IMR-90 (cell line): ENCODE measurements around the gene ZFPM1. TPM values are rescaled to one million over a fixed set of nuclear protein-coding genes. Genes with fewer than 3 reads are reported as not detected.
A peak's percentile ranks its signal among the peaks of the same experiment; 100 is the strongest.

Experiments
- ATAC-seq: fragments of 200-7000 bp; cut with Tn5 transposase; 2 replicates; pipeline ENCODE4 v1.9.1; 2020; ENCODE audit warnings: low read depth, mild to moderate bottlenecking, moderate library complexity
- BruUV-seq: library from RNA; stranded (reverse); fragments of 400-500 nt; replicated peaks from 2 replicates; lab custom pipeline; 2021; lab: Mats Ljungman, UMichigan
- CTCF ChIA-PET: fragments of 300-600 bp; formaldehyde crosslinking; extraction: SDS; loops from one replicate; lab custom pipeline; 2021; ENCODE audit warnings: antibody characterized with exemption; lab: Yijun Ruan, JAX
- POLR2A ChIA-PET: fragments of 300-600 bp; sonication (Branson Sonifier 250); formaldehyde crosslinking; loops from one replicate; lab custom pipeline; 2022; ENCODE audit warnings: antibody characterized with exemption; ENCODE audit not compliant: unreplicated experiment; lab: Charles Lee
- DNase-seq: peaks from one replicate; pipeline ENCODE4 v3.0.0; 2013
- H2AFZ ChIP-seq: replicated peaks from 2 replicates; pipeline ENCODE3; 2013; ENCODE audit warnings: low read length, mild to moderate bottlenecking; ENCODE audit not compliant: poor library complexity
- H2AK5ac ChIP-seq: 2 replicates; pipeline ENCODE4 v1.6.1; 2013; ENCODE audit warnings: low read depth, low read length, inconsistent platforms
- H2AK9ac ChIP-seq: replicated peaks from 2 replicates; pipeline ENCODE3; 2013; ENCODE audit warnings: mild to moderate bottlenecking, low read depth, low read length, moderate library complexity; ENCODE audit not compliant: poor library complexity
- H2BK120ac ChIP-seq: 2 replicates; pipeline ENCODE4 v1.6.1; 2013; ENCODE audit warnings: low read depth, low read length, inconsistent platforms
- H2BK15ac ChIP-seq: 3 replicates; pipeline ENCODE4 v1.6.1; 2013; ENCODE audit warnings: low read depth, low read length, inconsistent platforms
- H2BK20ac ChIP-seq: 2 replicates; pipeline ENCODE4 v1.6.1; 2013; ENCODE audit warnings: low read depth, mild to moderate bottlenecking, inconsistent platforms, low read length, moderate library complexity
- H2BK5ac ChIP-seq: 2 replicates; pipeline ENCODE4 v1.6.1; 2013; ENCODE audit warnings: mild to moderate bottlenecking, low read depth, low read length, inconsistent platforms; ENCODE audit not compliant: poor library complexity, severe bottlenecking
- H3K14ac ChIP-seq: replicated peaks from 2 replicates; pipeline ENCODE4 v1.6.1; 2013; ENCODE audit warnings: low read depth, low read length, inconsistent platforms
- H3K18ac ChIP-seq: 2 replicates; pipeline ENCODE4 v1.6.1; 2013; ENCODE audit warnings: low read depth, low read length, control low read depth
- H3K23ac ChIP-seq: 2 replicates; pipeline ENCODE4 v1.6.1; 2013; ENCODE audit warnings: low read depth, low read length, inconsistent platforms
- H3K27ac ChIP-seq: 2 replicates; pipeline ENCODE4 v1.5.1; 2013; ENCODE audit warnings: mild to moderate bottlenecking, control low read depth, low read length; ENCODE audit not compliant: insufficient read depth
- H3K27me3 ChIP-seq: 2 replicates; pipeline ENCODE4 v1.6.1; 2013; ENCODE audit warnings: low read length; ENCODE audit not compliant: control insufficient read depth, insufficient read depth
- H3K36me3 ChIP-seq: 2 replicates; pipeline ENCODE4 v1.6.1; 2013; ENCODE audit warnings: low read length, mixed read lengths; ENCODE audit not compliant: control insufficient read depth, insufficient read depth
- H3K4ac ChIP-seq: 2 replicates; pipeline ENCODE4 v1.6.1; 2013; ENCODE audit warnings: low read depth, low read length, inconsistent platforms
- H3K4me1 ChIP-seq: 2 replicates; pipeline ENCODE4 v1.6.1; 2013; ENCODE audit warnings: low read length, mixed read lengths; ENCODE audit not compliant: control insufficient read depth, insufficient read depth
- H3K4me2 ChIP-seq: 2 replicates; pipeline ENCODE4 v1.6.1; 2013; ENCODE audit warnings: low read depth, mild to moderate bottlenecking, control low read depth, low read length, moderate library complexity
- H3K4me3 ChIP-seq: 2 replicates; pipeline ENCODE4 v1.5.1; 2013; ENCODE audit warnings: low read depth, mild to moderate bottlenecking, control low read depth, low read length, moderate library complexity; ENCODE audit not compliant: insufficient read depth
- H3K56ac ChIP-seq: 2 replicates; pipeline ENCODE4 v1.6.1; 2013; ENCODE audit warnings: low read length, inconsistent platforms; ENCODE audit not compliant: insufficient read depth; ENCODE audit errors: extremely low read depth
- H3K79me1 ChIP-seq, 2 experiments: 2 replicates each; pipeline ENCODE4 v1.6.1; 2013; ENCODE audit warnings: low read length in 2 of 2, inconsistent platforms in 1 of 2, low read depth in 1 of 2
- H3K9ac ChIP-seq: 2 replicates; pipeline ENCODE4 v1.6.1; 2013; ENCODE audit warnings: low read depth, low read length, control low read depth
- H3K9me1 ChIP-seq: 2 replicates; pipeline ENCODE4 v1.6.1; 2013; ENCODE audit warnings: low read length, inconsistent platforms; ENCODE audit not compliant: insufficient read depth
- H3K9me3 ChIP-seq: 2 replicates; pipeline ENCODE4 v1.6.1; 2013; ENCODE audit warnings: low read length; ENCODE audit not compliant: control insufficient read depth, insufficient read depth
- H4K20me1 ChIP-seq: 2 replicates; pipeline ENCODE4 v1.6.1; 2013; ENCODE audit warnings: low read length, inconsistent platforms; ENCODE audit not compliant: insufficient read depth
- H4K5ac ChIP-seq: 2 replicates; pipeline ENCODE4 v1.6.1; 2013; ENCODE audit warnings: mild to moderate bottlenecking, low read depth, low read length, control low read depth
- H4K8ac ChIP-seq, 2 experiments: 2 replicates each; pipeline ENCODE4 v1.6.1; 2013; ENCODE audit warnings: low read depth in 2 of 2, low read length in 2 of 2, control low read depth in 1 of 2, inconsistent platforms in 1 of 2
- H4K91ac ChIP-seq: 2 replicates; pipeline ENCODE4 v1.6.1; 2013; ENCODE audit warnings: low read depth, low read length, inconsistent platforms; ENCODE audit not compliant: insufficient read depth
- CHD1 ChIP-seq: IDR thresholded peaks from 2 replicates; pipeline ENCODE4 v1.6.1; 2012; ENCODE audit warnings: low read depth, low read length, improper control_type of control experiment
- CTCF ChIP-seq: conservative IDR thresholded peaks from 2 replicates; pipeline ENCODE4 v1.5.1; 2012; ENCODE audit warnings: mild to moderate bottlenecking, low read depth, low read length, improper control_type of control experiment
- FOS ChIP-seq: fragments of 150-350 bp; IDR thresholded peaks from 2 replicates; pipeline ENCODE4 v1.6.1; 2016; ENCODE audit warnings: low read depth, low read length
- MAFK ChIP-seq: IDR thresholded peaks from 2 replicates; pipeline ENCODE4 v1.6.1; 2012; ENCODE audit warnings: low read depth, low read length, improper control_type of control experiment
- MAZ ChIP-seq: IDR thresholded peaks from 2 replicates; pipeline ENCODE4 v1.6.1; 2012; ENCODE audit warnings: low read depth, mild to moderate bottlenecking, low read length, improper control_type of control experiment, moderate library complexity, borderline replicate concordance
- MXI1 ChIP-seq: IDR thresholded peaks from 2 replicates; pipeline ENCODE4 v1.6.1; 2012; ENCODE audit warnings: low read depth, mild to moderate bottlenecking, low read length, moderate library complexity, borderline replicate concordance
- POLR2A ChIP-seq: IDR thresholded peaks from 2 replicates; pipeline ENCODE4 v1.6.1; 2012; ENCODE audit warnings: mild to moderate bottlenecking, low read depth, low read length
- SMC3 ChIP-seq: fragments of 150-350 bp; IDR thresholded peaks from 2 replicates; pipeline ENCODE4 v1.6.1; 2016; ENCODE audit warnings: low read depth, mild to moderate bottlenecking, antibody characterized with exemption, low read length, moderate library complexity
- USF2 ChIP-seq: fragments of 150-350 bp; IDR thresholded peaks from 2 replicates; pipeline ENCODE4 v1.6.1; 2017; ENCODE audit warnings: mild to moderate bottlenecking, antibody characterized with exemption, low read length, low read depth
- WGBS, 2 experiments: methylation state at CpG; one replicate each; pipeline versions ENCODE4 v1.1.5 to v1.1.7; 2013; ENCODE audit warnings: missing lambda C conversion rate in 2 of 2; ENCODE audit not compliant: insufficient read length in 1 of 2; ENCODE audit errors: extremely low coverage in 2 of 2; 5-methylcytosine and 5-hydroxymethylcytosine counted together
- dilution Hi-C: fragments of 300-500 bp; cut with HindIII; formaldehyde crosslinking; loops from one replicate; pipeline ENCODE4 v1.14.3; 2018; ENCODE audit warnings: low sequenced_read_pairs; ENCODE audit not compliant: unreplicated experiment
- in situ Hi-C: fragments of 300-500 bp; cut with MboI; formaldehyde crosslinking; loops from 3 replicates; pipeline ENCODE4 v1.14.3; 2019; ENCODE audit warnings: low sequenced_read_pairs, inconsistent platforms, mixed read lengths
- intact Hi-C: fragments of 100-400 bp; cut with micrococcal nuclease; formaldehyde crosslinking; loops from 2 replicates; pipeline ENCODE4 v1.10.0; 2022
- polyA plus RNA-seq, 3 experiments: library from polyadenylated mRNA; depleted of rRNA; stranded (reverse); fragments of >200 nt; gene quantifications; 2 replicates each; pipeline ENCODE4 v1.2.3, GENCODE V29; 2012; ENCODE audit warnings: low replicate concordance in 1 of 3
- total RNA-seq: library from RNA; depleted of rRNA; stranded (reverse); fragments of >200 nt; gene quantifications from 2 replicates; pipeline ENCODE4 v1.2.3, GENCODE V29; 2012

Gene ZFPM1
- total and polyA plus RNA-seq, 2 of the 4 experiments (the other 2 are of a cell fraction): 0.36 to 1.1 TPM

DNA sequence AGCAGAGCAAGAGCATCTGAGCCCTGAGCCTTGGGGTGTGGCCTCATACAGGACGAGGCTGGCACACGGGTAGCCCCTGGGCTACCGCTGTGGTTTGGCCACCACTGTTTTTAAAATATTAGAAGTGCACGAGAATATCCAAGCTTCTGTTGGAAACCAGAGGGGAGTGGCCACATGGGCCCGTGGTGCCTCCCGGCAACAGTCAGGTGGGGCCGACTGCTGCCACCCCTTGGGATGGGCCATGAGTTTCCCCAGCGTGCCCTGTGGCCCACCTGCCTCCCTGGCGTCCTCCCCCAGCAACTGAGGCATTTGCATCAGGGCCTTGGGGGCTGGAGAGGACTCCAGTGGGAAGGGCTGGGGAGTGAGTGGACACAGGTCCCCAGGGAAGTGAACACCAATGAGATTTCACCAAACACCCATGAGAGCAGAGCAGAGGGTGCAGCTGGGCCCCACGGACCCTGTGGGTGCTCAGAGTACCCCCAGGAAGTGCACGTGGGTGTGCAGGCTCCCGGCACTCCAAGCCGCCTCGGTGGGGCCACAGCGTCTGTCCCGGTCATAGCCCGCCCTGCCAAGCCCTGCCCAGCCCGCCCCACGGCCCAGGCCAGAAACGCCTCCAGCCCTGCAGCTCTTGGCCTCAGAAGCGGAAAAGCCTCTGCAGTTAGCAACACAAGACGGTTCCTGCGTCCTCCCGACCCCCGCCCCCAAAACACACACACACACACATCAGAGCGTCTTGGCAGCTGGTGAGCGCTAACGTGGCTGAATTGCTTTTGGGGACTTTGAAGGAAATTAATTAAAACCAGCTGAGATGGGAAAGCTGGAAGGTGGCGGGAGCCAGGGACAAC is 47.6 kb upstream of the ZFPM1 start:
- Histone ChIP-seq H2AFZ (no peak overlapping the region), H2BK15ac (no peak overlapping the region), H3K9ac (no peak overlapping the region), H3K4me1 (peaks cover 22% of the 10 kb centered on the region; the same call in 1 of the 2 replicates), H2BK120ac (no peak overlapping the region), H3K9me3 (no peaks in the 10 kb centered on the region), H2AK5ac (peak overlapping the region; percentile 64; the same call in 1 of the 2 replicates), H3K36me3 (peaks cover 49% of the 10 kb centered on the region), H4K20me1 (peaks cover 100% of the 10 kb centered on the region), H3K4ac (peak overlapping the region; percentile 40; the same call in 1 of the 2 replicates), H3K18ac (no peak overlapping the region), H2BK5ac (no peak overlapping the region), H3K4me2 (no peak overlapping the region), H3K14ac (peak overlapping the region; percentile 52; the same call in 1 of the 2 replicates), H4K91ac (no peak overlapping the region), H4K8ac (no peak overlapping the region; a peak in 1 of 4 replicates), H3K79me1 (peaks cover 29 to 91% of the 10 kb centered on the region in 2 experiments), H2AK9ac (peak overlapping the region; percentile 19), H3K23ac (no peak overlapping the region), H3K56ac (no peak overlapping the region), H3K27me3 (no peaks in the 10 kb centered on the region), H4K5ac (no peak overlapping the region), H3K4me3 (no peak overlapping the region), H3K27ac (peak overlapping the region; percentile 42; the same call in 1 of the 2 replicates), H3K9me1 (peaks cover 36% of the 10 kb centered on the region), H2BK20ac (no peak overlapping the region)
- in situ Hi-C loops: no loop called here
- ChIA-PET CTCF (no interaction called here), POLR2A (no interaction called here)
- no TSS peak for BruUV-seq
- intact Hi-C loops: no loop called here
- DNase-seq (peak; percentile 46), ATAC-seq (peak; percentile 48; the same call in 1 of the 2 replicates)
- no peak for TF ChIP-seq MAZ
- TF ChIP-seq FOS: no peak
- TF ChIP-seq USF2: no peak
- no peak for TF ChIP-seq POLR2A
- TF ChIP-seq MXI1: no peak
- TF ChIP-seq CTCF: no peak
- no peak for TF ChIP-seq SMC3
- TF ChIP-seq MAFK: no peak
- no peak for TF ChIP-seq CHD1
- dilution Hi-C loops: no loop called here
- WGBS, 2 experiments: 27% methylated on average over 6 of the region's 29 CpGs; no CpG with 5 or more reads in 1 of the 2 experiments
